HepG2 (cell line): Measurements from ENCODE around the gene ANKRD52. TPM values are rescaled to one million over a fixed set of nuclear protein-coding genes. Genes with fewer than 3 reads are reported as not detected.
A peak's percentile ranks its signal among the peaks of the same experiment; 100 is the strongest.

Experiments used
- CREBL2 ChIP-seq: sonication (generic); formaldehyde crosslinking; IDR thresholded peaks from 2 replicates; pipeline ENCODE4 v1.8.1; 2023; ENCODE audit warnings: missing genetic modification reagents, mild to moderate bottlenecking, borderline replicate concordance
- HMGXB4 ChIP-seq, 2 experiments: sonication (generic) in 1 of 2; formaldehyde crosslinking in 1 of 2; IDR thresholded peaks; 2 replicates each; pipeline versions ENCODE4 v1.4.0 to v1.6.1; 2018 to 2020; ENCODE audit warnings: missing genetic modification reagents in 2 of 2, borderline replicate concordance in 1 of 2, low read depth in 1 of 2, mild to moderate bottlenecking in 1 of 2, missing biosample characterization in 1 of 2
- KAT8 ChIP-seq: IDR thresholded peaks from 2 replicates; pipeline ENCODE4 v1.6.1; 2016; ENCODE audit warnings: missing genetic modification reagents, missing compliant biosample characterization
- NRL ChIP-seq: sonication (generic); formaldehyde crosslinking; IDR thresholded peaks from 2 replicates; pipeline ENCODE4 v1.5.0; 2020; ENCODE audit warnings: missing genetic modification reagents, mild to moderate bottlenecking, moderate library complexity, borderline replicate concordance
- SOX13 ChIP-seq, 3 experiments: fragments of 450-650 bp in 1 of 3; sonication (generic) in 1 of 3; formaldehyde crosslinking in 1 of 3; IDR thresholded peaks in 2 of 3; conservative IDR thresholded peaks in 1 of 3; 2 replicates each; pipeline versions ENCODE4 v1.5.0 to v1.6.1; 2016 to 2020; ENCODE audit warnings: antibody characterized with exemption in 1 of 3, mild to moderate bottlenecking in 1 of 3, missing compliant biosample characterization in 1 of 3, missing genetic modification reagents in 1 of 3, moderate library complexity in 1 of 3
- TCF12 ChIP-seq, 2 experiments: fragments of 450-650 bp in 1 of 2; sonication (generic) in 1 of 2; formaldehyde crosslinking in 1 of 2; IDR thresholded peaks; 2 replicates each; pipeline versions ENCODE4 v1.6.1 to v1.8.0; 2017 to 2022; ENCODE audit warnings: antibody characterized with exemption in 1 of 2, mild to moderate bottlenecking in 1 of 2, missing genetic modification reagents in 1 of 2, moderate library complexity in 1 of 2
- TOPORS ChIP-seq: sonication (generic); formaldehyde crosslinking; IDR thresholded peaks from 2 replicates; pipeline ENCODE4 v1.8.0; 2023; ENCODE audit warnings: mild to moderate bottlenecking, missing genetic modification reagents
- TSC22D2 ChIP-seq: sonication (generic); formaldehyde crosslinking; IDR thresholded peaks from 2 replicates; pipeline ENCODE4 v1.5.1; 2020; ENCODE audit warnings: missing genetic modification reagents, mild to moderate bottlenecking, borderline replicate concordance
- YEATS4 ChIP-seq: sonication (generic); formaldehyde crosslinking; IDR thresholded peaks from 2 replicates; pipeline ENCODE4 v1.4.0; 2020; ENCODE audit warnings: missing genetic modification reagents, borderline replicate concordance
- ZNF260 ChIP-seq: sonication (generic); formaldehyde crosslinking; IDR thresholded peaks from 2 replicates; pipeline ENCODE4 v1.4.0; 2020; ENCODE audit warnings: missing genetic modification reagents, low read depth, mild to moderate bottlenecking, borderline replicate concordance
- ZNF263 ChIP-seq: sonication (generic); formaldehyde crosslinking; IDR thresholded peaks from 2 replicates; pipeline ENCODE4 v1.4.0; 2020; ENCODE audit warnings: missing genetic modification reagents
- ZNF678 ChIP-seq: sonication (generic); formaldehyde crosslinking; IDR thresholded peaks from 2 replicates; pipeline ENCODE4 v1.4.0; 2020; ENCODE audit warnings: mild to moderate bottlenecking, missing genetic modification reagents
- ZSCAN21 ChIP-seq: sonication (generic); formaldehyde crosslinking; IDR thresholded peaks from 2 replicates; pipeline ENCODE4 v1.8.0; 2022; ENCODE audit warnings: mild to moderate bottlenecking, missing genetic modification reagents, moderate library complexity, borderline replicate concordance
- polyA plus RNA-seq, 8 experiments: library from polyadenylated mRNA; depleted of rRNA in 3 of 8; stranded (reverse) in 7 of 8; unstranded in 1 of 8; fragments of >200 nt; fragmentation: Illumina TruSeq in 4 of 8; extraction: Trizol in 4 of 8; gene quantifications; 2 replicates each; pipeline versions ENCODE4 v1.2.1 to v1.2.3, GENCODE V29; 2011 to 2016; ENCODE audit warnings: low read depth in 4 of 8, missing spikeins in 1 of 8, mixed read lengths in 1 of 8; ENCODE audit not compliant: insufficient read depth in 1 of 8
- total RNA-seq, 5 experiments: library from RNA; depleted of rRNA; stranded (reverse); fragments of >200 nt; fragmentation: Illumina TruSeq; extraction: Trizol; gene quantifications; 2 replicates each; pipeline ENCODE4 v1.2.3, GENCODE V29; 2016; ENCODE audit warnings: low read depth in 1 of 5
- TF ChIP-seq, protein P1 (sequence below): sonication (generic); formaldehyde crosslinking; IDR thresholded peaks from 2 replicates; pipeline ENCODE4 v1.8.1; 2023; ENCODE audit warnings: mild to moderate bottlenecking, missing genetic modification reagents
- TF ChIP-seq, protein P2 (sequence below): sonication (generic); formaldehyde crosslinking; IDR thresholded peaks from 2 replicates; pipeline ENCODE4 v1.4.0; 2020; ENCODE audit warnings: missing genetic modification reagents, borderline replicate concordance
- TF ChIP-seq, protein P3 (sequence below): sonication (generic); formaldehyde crosslinking; conservative IDR thresholded peaks from 2 replicates; pipeline ENCODE4 v1.8.0; 2022; ENCODE audit warnings: mild to moderate bottlenecking, moderate library complexity, missing genetic modification reagents
- TF ChIP-seq, protein P4 (sequence below): IDR thresholded peaks from 2 replicates; pipeline ENCODE4 v1.6.1; 2012; ENCODE audit warnings: low read depth, low read length, improper control_type of control experiment

Gene ANKRD52
- total and polyA plus RNA-seq, 2 of the 13 experiments (the other 11 are each of a cell fraction or from before 2014, with no cell fraction given), result 7.8 to 9.2 TPM

- TF ChIP-seq ZNF678 (CRISPR knock-in tag) (peak; percentile 60; the same call in 1 of the 2 replicates), ZNF260 (CRISPR knock-in tag) (no peak), ZSCAN21 (CRISPR knock-in tag) (peak; percentile 70; the same call in 1 of the 2 replicates), SOX13 (IDR thresholded peaks at IDR 0.05) (no peak), SOX13 (CRISPR knock-in tag; conservative IDR thresholded peaks at IDR 0.05 in 1 of 2, IDR thresholded peaks at IDR 0.05 in 1 of 2) (peak in 1 of 2 experiments; percentile 9; a peak in 1 of 4 replicates), ZNF263 (CRISPR knock-in tag) (no peak), CREBL2 (CRISPR knock-in tag) (no peak), TOPORS (CRISPR knock-in tag) (peak; percentile 90), TCF12 (IDR thresholded peaks at IDR 0.05) (no peak), TCF12 (CRISPR knock-in tag; IDR thresholded peaks at IDR 0.05) (no peak), KAT8 (CRISPR knock-in tag) (peak; percentile 77; the same call in 1 of the 2 replicates), YEATS4 (CRISPR knock-in tag) (peak; percentile 82; the same call in 1 of the 2 replicates), TSC22D2 (0 out of 2 replicates have a peak, but pooled peaks have one; percentile 57), HMGXB4 (CRISPR knock-in tag; IDR thresholded peaks at IDR 0.05; ENCODE audit: borderline replicate concordance in 1 of 2, low read depth in 1 of 2) (peak; percentile 76 to 93), NRL (CRISPR knock-in tag) (no peak)
- TF ChIP-seq, protein P1, sequence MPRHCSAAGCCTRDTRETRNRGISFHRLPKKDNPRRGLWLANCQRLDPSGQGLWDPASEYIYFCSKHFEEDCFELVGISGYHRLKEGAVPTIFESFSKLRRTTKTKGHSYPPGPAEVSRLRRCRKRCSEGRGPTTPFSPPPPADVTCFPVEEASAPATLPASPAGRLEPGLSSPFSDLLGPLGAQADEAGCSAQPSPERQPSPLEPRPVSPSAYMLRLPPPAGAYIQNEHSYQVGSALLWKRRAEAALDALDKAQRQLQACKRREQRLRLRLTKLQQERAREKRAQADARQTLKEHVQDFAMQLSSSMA (CRISPR knock-in tag), result no peak
- TF ChIP-seq, protein P2, sequence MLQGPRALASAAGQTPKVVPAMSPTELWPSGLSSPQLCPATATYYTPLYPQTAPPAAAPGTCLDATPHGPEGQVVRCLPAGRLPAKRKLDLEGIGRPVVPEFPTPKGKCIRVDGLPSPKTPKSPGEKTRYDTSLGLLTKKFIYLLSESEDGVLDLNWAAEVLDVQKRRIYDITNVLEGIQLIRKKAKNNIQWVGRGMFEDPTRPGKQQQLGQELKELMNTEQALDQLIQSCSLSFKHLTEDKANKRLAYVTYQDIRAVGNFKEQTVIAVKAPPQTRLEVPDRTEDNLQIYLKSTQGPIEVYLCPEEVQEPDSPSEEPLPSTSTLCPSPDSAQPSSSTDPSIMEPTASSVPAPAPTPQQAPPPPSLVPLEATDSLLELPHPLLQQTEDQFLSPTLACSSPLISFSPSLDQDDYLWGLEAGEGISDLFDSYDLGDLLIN, result no peak
- TF ChIP-seq, protein P3, sequence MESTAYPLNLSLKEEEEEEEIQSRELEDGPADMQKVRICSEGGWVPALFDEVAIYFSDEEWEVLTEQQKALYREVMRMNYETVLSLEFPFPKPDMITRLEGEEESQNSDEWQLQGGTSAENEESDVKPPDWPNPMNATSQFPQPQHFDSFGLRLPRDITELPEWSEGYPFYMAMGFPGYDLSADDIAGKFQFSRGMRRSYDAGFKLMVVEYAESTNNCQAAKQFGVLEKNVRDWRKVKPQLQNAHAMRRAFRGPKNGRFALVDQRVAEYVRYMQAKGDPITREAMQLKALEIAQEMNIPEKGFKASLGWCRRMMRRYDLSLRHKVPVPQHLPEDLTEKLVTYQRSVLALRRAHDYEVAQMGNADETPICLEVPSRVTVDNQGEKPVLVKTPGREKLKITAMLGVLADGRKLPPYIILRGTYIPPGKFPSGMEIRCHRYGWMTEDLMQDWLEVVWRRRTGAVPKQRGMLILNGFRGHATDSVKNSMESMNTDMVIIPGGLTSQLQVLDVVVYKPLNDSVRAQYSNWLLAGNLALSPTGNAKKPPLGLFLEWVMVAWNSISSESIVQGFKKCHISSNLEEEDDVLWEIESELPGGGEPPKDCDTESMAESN, result peak; percentile 88
- TF ChIP-seq, protein P4, sequence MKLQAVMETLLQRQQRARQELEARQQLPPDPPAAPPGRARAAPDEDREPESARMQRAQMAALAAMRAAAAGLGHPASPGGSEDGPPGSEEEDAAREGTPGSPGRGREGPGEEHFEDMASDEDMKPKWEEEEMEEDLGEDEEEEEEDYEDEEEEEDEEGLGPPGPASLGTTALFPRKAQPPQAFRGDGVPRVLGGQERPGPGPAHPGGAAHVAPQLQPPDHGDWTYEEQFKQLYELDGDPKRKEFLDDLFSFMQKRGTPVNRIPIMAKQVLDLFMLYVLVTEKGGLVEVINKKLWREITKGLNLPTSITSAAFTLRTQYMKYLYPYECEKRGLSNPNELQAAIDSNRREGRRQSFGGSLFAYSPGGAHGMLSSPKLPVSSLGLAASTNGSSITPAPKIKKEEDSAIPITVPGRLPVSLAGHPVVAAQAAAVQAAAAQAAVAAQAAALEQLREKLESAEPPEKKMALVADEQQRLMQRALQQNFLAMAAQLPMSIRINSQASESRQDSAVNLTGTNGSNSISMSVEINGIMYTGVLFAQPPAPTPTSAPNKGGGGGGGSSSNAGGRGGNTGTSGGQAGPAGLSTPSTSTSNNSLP, result no peak
Measured at GRCh38 chr12:56266693-56267442, 8.7 kb upstream of the ANKRD52 start, which contains the start of gene COQ10A (continued).
